HG02678 (cell line): Measurements from ENCODE around the gene FZR1.
"Not testable (repeated sequence)": the region's sequence is repeated elsewhere in the genome, so short reads cannot be mapped to it uniquely, and the experiment has no call there.

Experiments used
- ATAC-seq: cut with Tn5 transposase; IDR thresholded peaks from one replicate; pipeline ENCODE4 v1.9.1; 2021; ENCODE audit warnings: mild to moderate bottlenecking, moderate library complexity; ENCODE audit not compliant: unreplicated experiment

FZR1 gene

GRCh38 chr19:3565139-3565538 is 59.0 kb downstream of the FZR1 start:
- ATAC-seq: no peak

- not testable (repeated sequence) for ATAC-seq
These were observed 63.9 kb downstream of the FZR1 start for GRCh38 chr19:3570042-3570441.

- no peak for ATAC-seq
These were observed 64.5 kb downstream of the FZR1 start for GRCh38 chr19:3570606-3571011.

GRCh38 chr19:3572132-3572854 is 66.2 kb downstream of the FZR1 start:
- ATAC-seq: peak; percentile 92

- no peak for ATAC-seq
These were observed 66.7 kb downstream of the FZR1 start, which contains the start of gene HMG20B for GRCh38 chr19:3572855-3573161. Gene HMG20B, plus strand, starts transcription at chr19:3572944. Its CDS starts 366 bp downstream, at chr19:3573310.

- ATAC-seq: no peak
These were observed 67.2 kb downstream of the FZR1 start for GRCh38 chr19:3573162-3573857.

GRCh38 chr19:3573858-3574637 is 67.9 kb downstream of the FZR1 start:
- no peak for ATAC-seq

- no peak for ATAC-seq
These were observed 69.2 kb downstream of the FZR1 start for GRCh38 chr19:3575260-3575741.

GRCh38 chr19:3575949-3576673 is 70.0 kb downstream of the FZR1 start:
- no peak for ATAC-seq

- ATAC-seq: no peak
These were observed 70.8 kb downstream of the FZR1 start for GRCh38 chr19:3576696-3577443.

GRCh38 chr19:3577723-3578344 is 71.7 kb downstream of the FZR1 start:
- ATAC-seq: no peak

GRCh38 chr19:3578390-3578789 is 72.3 kb downstream of the FZR1 start:
- ATAC-seq: no peak

- no peak for ATAC-seq
These were observed 74.2 kb downstream of the FZR1 start for GRCh38 chr19:3580156-3580934.

GRCh38 chr19:3581792-3582191 is 75.7 kb downstream of the FZR1 start:
- not testable (repeated sequence) for ATAC-seq

- not testable (repeated sequence) for ATAC-seq
These were observed 78.1 kb downstream of the FZR1 start for GRCh38 chr19:3584036-3584802.

- no peak for ATAC-seq
These were observed 79.4 kb downstream of the FZR1 start, which contains the start of gene GIPC3 for GRCh38 chr19:3585301-3586126. Gene GIPC3, plus strand, starts transcription at chr19:3585478. Its CDS starts 120 bp downstream, at chr19:3585598.

- ATAC-seq: no peak
These were observed 80.1 kb downstream of the FZR1 start for GRCh38 chr19:3586127-3586626.
